NCI-H2171 (cell line): ENCODE data around the gene EDNRB.
"Not testable (repeated sequence)": the region's sequence is repeated elsewhere in the genome, so short reads cannot be mapped to it uniquely, and the experiment has no call there.

ENCODE experiments used
- DNase-seq: peaks from one replicate; lab custom pipeline; 2025; lab: John Stamatoyannopoulos, UW

The EDNRB gene

DNA sequence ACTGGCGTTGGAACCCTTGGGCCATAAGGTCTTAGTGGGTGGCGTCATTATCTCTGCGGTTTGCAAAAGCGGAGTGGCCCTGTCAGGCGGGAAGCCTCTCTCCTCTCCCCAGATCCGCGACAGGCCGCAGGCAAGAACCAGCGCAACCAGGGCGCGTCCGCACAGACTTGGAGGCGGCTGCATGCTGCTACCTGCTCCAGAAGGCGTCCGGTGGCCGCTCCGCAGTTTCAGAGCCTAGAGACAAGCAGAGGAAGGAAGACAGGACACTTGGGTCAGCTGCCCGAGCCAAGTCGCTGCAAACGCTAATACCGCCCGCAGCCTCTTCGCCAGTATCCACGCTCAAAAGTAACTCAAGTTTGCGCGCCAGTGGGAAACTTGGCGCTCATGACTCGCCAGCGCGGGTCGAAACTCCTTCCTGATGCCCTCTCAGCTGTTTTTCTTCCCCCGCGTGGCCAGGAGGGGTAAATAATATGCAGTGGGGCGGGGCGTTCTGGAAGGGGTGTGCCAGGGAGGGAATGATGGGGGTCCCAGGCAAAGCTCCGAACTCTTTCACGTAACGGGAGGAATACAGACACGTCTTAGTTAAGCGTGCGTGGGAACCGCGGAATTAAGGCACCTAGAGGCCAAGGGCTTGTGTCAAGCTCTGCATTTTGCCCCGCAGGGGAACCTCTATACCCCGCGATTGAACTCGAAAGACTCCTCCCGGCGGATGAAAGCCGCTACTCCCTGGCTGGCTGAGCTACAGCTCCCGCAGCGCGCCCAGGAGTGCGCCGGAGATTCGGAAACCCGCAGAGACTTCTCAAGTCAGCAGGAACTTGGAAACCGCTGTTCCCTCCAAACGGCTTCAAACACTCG lies at the start of gene EDNRB:
TSS of gene EDNRB (minus strand) at position 441 of the 855 bp plus-strand sequence. CDS start at position 183, 258 bp downstream.
- DNase-seq, result no peak

DNA sequence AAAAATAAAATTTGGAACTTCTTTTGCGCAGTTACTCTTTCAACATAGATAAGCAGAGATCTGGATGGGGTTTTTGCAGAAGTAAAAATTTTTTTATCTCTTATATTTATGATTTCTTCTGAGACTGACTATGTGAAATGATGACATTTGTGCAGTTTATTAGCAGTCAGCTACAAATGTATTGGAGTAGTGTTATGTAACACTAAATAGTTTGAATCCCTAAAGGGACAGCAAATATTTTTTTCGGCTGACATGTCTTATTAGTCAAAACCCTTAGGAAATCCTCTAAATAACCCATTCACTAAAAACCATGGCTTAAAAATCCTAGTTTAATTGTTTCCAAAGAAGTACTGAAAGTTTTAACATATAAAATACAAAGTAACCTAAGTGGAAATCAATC lies 48.0 kb upstream of the EDNRB start:
- DNase-seq, result no peak

DNA sequence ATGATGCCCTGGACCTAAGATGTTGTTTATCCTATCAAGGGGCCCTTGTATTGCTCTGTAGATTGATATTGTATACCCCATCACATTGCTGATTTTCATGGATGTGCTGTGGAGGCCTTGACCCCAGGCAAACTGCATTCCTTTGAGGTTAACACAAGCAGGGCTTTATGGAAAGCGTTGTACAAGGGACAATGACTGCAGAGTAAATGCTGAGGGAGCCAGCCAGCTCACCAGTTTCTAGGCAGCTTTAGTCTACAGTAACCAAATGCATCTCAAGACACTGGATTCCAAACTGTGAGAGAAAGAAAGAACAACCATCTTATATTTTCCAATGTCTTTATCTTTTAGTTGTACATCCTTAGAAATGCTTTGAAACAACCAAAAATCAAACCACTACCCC lies 34.1 kb upstream of the EDNRB start:
- DNase-seq, result no peak

DNA sequence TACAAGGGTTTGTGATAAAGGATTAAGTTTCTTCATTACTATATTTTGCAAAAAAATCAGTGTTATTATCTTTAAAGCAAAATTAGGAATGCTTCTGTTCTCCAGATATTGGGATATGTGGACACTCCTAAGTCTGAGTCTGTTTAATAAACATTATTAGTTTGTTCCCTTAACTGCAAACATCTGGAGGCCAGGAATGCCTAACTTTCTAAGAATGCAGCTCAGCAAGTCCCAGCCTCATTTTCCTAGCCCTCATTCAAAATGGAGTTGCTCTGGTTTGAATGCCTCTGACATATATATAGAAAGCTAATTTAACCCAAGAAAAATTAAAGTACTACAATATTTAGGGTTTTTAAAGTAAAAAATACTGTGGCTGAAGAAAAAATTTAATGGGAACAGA lies 33.6 kb upstream of the EDNRB start:
- no peak for DNase-seq

DNA sequence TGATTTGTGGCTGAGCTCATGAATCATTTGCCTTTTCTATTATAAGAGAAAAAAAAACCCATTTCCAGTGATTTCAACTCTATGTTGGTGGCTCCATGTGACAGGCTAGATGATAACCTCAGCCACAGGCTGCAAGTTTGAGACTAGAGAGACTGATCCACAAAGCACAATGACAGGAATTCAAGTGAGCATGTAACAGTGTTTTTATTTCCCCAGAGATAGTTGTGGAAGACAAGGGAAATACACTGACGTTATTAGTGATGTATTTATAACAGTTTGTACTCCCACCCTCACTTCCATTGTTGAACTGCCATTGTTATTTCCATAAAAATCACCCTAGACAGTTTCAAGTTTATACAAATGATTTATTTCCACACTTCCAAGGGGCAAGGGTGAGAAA lies 27.9 kb upstream of the EDNRB start:
- DNase-seq, result no peak

DNA sequence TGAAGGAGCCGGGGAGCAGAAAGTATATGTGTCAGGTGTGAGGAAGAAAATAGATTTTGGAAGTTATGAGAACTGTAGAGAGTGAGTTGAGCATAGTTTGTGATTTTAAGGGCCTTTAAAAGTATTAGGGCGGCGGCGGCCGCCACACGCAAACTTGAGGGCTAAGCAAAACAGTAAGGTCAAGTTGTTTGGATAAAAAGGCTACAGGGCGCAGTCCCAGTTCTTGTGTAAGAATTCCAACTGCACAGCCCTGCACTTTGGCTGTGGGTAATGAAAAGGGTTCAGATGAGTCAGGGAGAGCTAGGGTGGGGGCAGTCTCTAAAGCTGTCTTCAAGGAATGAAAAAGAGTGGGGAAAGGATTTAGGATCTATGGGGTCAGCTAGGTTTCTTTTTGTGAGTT lies 16.4 kb upstream of the EDNRB start:
- DNase-seq, result not testable (repeated sequence)

DNA sequence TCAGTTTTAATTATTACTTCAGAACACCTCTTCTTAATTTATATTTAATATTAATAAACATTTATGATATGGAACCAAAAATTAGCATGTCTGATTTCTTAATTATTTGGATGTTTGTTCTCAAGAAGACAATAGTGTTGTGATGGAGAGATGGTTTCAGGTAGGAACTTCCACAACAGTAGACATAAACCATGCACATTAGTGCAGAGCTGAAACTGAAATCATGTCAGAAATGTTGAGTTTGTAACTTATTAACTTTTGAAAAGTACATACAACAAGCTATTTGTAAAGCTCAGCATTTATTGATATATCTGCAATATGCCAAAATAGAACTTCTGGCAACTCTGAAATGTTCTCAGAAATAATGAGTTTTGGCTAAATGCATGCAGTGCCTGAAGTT lies 11.8 kb upstream of the EDNRB start:
- no peak for DNase-seq

DNA sequence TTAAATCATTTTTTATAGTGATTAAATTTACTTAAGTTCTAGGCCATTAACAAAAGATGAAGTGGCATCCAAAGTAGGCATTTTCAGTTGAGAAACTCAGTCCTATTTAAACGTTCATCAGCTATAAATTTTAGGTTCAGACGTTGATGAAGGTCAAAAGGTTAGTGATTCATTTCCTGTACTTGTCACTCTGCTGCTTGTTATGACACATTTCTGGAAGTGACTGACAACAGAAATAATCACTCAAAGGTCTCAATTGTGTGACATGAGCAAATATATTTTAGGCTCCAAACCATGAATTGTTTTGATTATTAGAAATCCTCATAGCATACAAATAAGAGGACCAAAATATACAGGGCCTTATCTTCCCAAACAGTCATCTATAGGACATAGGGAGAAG lies 10.3 kb upstream of the EDNRB start:
- no peak for DNase-seq

DNA sequence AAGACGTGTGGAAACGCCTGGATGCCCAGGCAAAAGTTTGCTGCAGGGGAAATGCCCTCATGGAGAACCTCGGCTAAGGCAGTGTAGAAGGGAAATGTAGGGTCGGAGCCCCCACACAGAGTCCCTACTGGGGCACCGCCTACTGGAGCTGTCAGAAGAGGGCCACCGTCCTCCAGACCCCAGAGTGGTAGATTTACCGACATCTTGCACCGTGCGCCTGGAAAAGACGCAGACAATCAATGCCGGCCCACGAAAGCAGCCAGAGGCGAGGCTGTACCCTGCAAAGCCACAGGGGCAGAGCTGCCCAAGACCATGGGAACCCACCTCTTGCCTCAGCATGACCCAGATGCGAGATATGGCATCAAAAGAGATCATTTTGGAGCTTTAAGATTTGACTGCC lies 7.0 kb upstream of the EDNRB start:
- DNase-seq, result no peak

DNA sequence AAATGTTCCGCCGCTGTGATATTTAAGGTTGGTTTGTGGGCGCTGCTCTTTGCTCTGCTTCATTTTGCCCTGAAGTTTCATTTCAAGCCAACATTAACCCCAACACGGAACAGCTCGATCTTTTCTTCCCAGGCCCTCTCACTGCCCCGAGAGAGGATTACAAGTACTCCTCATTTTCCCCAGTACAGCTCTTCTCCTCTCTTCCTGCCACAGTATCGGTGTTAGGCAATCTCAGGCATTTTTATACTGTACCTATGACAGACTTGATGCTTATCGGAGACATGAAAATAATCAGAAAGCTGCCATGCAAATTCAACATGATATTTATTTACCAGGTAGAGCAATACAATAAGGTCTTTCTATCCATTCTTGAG lies 1.3 kb upstream of the EDNRB start:
- DNase-seq, result no peak

DNA sequence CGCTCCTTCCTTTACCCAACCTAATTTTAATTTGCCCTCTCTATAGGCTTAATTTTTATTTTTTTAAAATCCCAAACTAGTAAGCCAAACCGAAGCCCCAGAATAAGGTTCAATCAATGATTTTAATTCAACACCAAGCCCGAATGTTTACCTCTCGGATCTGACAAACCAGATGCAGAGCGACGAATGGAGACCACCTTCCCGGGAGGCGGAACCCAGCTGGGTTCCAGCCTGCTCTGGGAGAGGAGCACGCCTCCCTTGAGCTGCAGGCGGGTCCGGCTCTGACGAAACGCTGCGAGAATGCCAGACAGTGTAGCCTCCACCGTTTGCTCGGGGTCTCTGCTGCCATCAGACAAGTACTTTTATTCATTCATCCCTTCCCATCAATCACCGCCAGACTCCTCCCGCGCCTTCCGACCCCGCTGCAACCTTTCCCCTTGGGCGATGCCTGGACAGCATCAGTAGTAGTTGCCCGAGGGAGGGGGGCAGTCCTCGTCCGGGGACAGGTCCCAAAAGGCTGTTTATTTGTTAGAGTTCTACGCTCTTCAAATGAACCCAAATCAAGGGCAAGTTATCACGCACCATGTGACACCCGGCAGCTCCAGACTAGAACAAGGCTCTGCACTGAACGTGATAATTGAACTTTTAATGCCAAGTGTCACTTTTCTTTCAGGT lies 752 bp upstream of the EDNRB start:
- no peak for DNase-seq

DNA sequence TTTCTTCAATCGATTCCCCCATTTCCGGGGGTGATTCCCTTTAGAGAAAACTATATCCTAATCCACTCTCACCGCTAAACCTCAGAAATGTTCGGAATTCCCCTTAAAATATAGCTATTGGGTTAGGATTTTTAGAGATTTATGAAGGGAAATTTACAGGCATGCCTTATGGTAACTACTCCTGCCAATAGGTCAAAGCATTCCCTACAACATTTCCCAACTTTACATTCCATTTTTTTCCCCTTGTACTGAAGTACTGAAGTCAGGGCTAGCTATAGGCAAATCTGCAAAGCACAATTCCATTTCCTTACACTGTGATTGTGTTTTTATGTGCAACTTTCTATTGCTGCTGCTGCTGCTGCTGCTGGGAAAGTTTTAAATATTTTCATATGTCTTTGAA lies 2.1 kb downstream of the EDNRB start:
- DNase-seq, result no peak

DNA sequence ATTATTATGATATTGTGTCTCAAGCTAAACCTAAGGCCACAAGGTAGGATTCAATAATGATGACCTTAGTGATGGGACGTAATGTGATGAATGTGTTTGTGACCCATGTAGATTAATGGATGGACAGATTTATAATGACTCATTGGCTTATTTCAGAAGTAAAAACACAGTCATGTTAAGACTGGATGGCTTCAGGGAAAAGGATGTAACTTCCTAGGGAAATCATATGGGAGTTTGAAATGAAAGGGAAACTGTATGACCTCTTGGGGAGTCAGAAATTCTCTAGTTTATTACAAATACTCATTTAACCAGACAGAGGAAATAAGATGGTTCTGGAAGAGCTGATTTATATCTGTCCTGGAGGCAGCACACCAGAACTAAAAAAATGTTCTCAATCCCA lies 2.9 kb downstream of the EDNRB start:
- no peak for DNase-seq

DNA sequence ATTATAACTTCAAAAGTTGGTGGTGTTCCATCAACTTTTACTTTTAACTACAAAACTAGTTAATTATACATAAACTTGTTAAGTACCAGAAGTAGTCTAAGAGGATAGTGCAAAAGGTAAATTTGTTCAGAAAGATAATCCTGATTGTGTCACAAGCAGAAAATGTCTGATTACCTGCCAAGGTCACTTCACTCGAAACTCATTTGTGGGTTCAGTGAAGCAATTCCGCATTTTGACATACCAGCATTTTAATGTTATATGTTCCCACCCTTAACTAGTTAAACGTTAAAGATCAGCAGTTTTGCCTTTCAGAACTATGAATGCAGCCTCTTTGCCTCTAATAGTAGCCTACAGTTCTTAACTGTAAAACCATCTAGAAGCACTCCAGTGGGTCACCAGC lies 5.6 kb downstream of the EDNRB start:
- DNase-seq, result no peak

DNA sequence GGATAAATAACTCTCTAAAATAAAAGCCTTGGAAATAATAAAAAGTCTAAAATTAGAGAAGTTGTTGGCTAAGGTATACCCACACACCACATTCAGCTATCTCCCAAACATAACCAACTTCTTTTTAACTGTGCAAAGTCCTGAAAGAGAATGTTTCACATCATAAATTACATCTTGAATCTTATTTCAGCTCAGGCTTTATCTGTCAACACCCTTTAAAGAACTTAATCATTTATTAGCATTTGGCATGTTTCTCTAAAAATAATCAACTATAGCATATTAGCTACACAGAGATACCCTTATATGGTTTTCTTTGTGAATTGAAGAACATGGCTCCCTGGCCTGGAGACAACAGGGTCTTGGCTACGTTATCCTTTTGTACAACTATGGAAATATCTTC lies 6.9 kb downstream of the EDNRB start:
- no peak for DNase-seq

DNA sequence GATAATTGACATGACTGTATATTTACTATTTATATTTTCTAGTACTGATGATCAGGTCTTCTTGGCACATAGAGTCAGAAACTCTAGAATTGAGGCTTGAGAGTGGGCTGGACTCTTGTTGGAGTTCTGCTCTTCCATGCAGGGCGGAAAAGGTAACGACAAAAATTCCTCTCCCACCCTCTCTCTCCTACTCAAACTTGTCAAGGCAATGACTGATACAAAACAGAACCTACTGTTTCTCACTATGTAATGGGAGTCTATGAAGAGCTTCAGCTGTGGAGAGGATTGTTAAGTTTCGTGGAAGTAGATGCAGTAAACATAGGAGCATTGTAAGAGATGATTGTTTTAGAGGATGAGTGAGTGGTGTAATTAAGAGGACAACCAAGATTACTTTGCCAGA lies 8.8 kb downstream of the EDNRB start:
- DNase-seq, result no peak

DNA sequence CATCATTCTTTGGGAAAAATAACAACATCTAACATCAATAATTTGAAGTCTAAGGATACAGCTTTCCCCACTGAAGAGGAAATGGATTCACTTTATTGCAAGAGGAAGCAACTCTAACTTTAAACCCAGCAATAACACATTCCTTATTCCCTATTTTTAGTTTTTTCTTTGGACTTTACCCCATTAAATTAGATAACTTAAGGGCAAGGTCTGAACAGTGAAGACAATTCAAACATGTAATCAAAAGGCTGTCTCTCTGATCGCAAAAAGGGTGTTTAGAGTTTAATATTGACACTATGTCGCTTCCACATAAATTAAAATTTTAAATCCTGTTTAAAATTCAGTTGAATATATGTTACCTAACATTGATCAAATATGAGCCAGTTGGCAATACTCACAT lies 10.1 kb downstream of the EDNRB start:
- no peak for DNase-seq

DNA sequence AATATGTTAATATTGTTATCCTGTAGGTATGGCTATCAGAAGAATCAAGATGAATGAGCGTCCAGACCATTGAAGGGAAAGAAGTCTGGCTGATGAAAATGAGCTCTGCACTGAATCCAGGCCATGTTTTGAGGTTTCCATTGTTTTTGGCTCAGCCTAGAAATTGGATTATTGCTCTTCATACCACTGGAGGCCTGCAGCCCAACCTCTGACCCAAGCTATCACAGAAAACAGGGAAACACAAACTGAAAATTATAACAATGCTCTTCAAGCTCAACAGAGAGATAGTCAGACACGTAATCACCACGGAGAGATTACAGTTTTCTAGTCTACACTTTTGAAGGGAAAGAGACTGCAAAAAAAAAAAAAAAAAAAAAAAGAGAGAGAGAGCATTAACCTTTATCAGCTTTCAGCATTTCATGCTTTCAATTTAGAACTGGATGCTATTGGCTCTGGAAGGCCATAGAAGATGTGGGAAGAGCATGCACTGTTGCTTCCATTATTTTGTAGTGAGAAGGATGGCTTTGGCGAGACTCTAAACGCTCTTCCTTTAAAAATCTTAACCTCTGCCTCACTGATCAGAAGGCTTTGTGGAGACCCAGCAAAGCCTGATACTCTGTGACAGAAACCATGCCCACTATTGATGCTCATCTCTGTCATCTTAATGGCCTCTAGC lies 10.8 kb downstream of the EDNRB start:
- DNase-seq, result no peak

DNA sequence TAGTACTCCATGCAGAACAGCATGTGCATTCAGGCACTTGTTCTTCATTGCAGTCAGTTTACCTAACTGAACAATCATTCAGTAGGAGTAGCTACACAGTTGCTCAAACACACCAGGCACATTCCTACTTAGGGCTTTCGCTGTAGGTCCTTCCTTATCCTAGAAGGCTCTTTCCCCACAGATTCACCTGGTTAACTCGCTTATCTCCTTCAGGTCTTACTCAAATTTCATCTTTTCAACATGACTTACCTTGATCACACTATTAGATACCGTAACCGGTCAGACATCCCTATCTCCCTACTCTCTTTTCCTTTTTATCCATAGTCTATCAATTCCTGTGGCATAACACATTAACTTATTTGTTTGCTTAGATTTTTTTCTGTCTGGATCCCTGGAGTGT lies 14.6 kb downstream of the EDNRB start:
- no peak for DNase-seq

DNA sequence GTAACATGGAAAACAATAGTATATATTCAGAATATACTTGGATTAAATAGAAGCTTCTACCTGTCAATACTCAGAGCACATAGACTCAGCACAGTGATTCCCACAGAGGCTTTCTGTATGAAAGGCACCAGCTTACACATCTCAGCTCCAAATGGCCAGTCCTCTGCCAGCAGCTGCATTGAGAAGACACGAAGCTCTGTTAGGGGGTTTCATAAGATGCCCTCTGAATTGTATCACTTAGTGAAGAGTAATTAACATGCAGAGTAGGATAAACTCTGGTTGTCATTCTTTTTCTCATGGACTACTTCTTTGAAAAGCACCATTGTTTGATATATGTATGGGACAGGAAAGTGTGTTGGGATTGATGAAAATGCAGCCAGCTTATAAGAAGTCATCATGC lies 15.2 kb downstream of the EDNRB start:
- no peak for DNase-seq

DNA sequence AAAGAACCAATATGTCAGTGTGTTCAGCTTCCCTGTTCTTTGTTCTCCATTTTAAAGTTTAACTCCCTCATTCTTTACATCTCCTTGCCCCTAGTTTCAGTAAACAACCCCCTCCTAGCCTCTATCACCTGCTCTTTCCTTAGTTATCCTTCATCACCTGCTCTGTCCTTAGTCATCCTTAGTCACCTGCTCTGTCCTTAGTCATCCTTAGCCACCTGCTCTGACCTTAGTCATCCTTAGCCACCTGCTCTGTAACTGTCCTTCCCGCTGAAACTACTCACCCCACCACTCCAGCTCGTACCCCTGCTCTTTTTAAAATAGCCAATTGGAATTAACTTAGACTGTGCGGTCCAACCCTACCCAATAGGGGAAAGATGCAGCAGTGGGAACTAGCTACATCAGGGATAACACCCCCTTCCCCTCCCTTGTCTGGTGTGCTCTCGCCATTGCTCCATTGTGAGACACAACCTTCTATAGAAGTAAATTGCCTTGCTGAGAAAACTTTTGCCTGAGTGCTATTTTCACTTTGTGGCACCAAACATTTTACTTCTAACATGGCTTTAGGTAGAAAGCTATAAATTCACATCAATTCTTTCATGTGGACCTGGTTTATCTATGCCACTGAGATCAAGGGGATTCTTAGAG lies 16.2 kb downstream of the EDNRB start:
- DNase-seq, result no peak

DNA sequence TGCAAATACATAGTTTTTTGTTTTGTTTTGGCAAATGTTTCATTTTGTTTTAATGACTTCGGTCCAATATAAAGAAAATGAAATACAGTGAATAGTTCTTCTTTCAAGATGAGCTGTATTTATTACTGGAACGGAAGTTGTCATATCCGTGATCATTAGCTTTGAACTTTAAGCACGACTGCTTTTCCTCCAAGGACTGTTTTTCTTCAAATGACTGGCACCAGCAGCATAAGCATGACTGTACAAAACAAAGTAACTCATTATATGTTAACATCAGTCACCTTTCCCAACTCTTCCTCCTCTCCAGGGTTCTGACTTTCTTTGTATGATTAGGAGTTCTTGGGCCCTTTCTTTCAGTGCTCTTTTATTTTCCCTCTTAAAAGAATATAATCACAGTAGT lies 20.5 kb downstream of the EDNRB start:
- no peak for DNase-seq

DNA sequence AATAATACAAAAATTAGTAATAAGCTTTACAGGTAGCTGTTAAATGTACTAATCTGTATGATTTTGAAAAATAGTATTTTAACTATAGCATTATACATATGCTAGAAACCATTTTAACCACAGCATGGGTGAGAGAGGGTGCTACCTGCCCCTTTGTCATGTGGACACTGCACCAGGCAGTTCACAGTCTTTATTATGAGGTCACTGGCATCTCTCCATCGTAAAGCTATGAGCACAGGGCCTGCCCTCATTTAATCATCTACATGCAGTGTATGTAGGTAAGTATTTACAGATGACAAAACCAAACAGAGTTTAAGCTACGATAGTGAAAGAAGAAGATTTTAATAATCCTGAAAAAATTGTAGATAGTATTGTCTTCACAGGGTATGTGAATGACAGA lies 21.7 kb downstream of the EDNRB start:
- no peak for DNase-seq
